Measurements from ENCODE around the gene ALLC.
"Not testable (repeated sequence)": the region's sequence is repeated elsewhere in the genome, so short reads cannot be mapped to it uniquely, and the experiment has no call there.

Gene ALLC

DNA sequence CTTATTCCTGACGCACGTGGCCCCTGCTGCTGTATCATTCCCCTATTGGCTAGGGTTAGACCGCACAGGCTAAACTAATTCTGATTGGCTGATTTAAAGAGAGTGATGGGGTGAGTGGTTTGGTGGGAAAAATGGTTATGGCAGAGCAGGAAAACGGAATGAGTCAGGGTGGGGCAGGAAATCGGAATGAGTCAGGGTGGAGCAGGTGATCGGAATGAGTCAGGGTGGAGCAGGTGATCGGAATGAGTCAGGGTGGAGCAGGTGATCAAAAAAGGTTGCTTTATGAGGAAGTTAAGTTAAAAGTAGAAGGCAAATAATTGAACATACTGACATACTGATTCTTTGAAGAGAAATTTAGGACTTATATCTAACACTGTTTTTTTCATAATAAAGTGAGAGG lies 2.6 kb downstream of the ALLC start:
- H3K4me1 ChIP-seq (ENCODE audit: insufficient read depth, low read length); H3K27me3 ChIP-seq (ENCODE audit: insufficient read depth, low read length); H3K9ac ChIP-seq (ENCODE audit: low read depth, low read length); H3K27ac ChIP-seq (ENCODE audit: low read depth, low read length); H3K36me3 ChIP-seq (ENCODE audit: insufficient read depth, low read length); H3K9me3 ChIP-seq (ENCODE audit: insufficient read depth, low read depth, low read length); H3K4me3 ChIP-seq (ENCODE audit: low read length): not testable (repeated sequence)
- WGBS: 92% methylated on average over 7 of the region's 7 CpGs

DNA sequence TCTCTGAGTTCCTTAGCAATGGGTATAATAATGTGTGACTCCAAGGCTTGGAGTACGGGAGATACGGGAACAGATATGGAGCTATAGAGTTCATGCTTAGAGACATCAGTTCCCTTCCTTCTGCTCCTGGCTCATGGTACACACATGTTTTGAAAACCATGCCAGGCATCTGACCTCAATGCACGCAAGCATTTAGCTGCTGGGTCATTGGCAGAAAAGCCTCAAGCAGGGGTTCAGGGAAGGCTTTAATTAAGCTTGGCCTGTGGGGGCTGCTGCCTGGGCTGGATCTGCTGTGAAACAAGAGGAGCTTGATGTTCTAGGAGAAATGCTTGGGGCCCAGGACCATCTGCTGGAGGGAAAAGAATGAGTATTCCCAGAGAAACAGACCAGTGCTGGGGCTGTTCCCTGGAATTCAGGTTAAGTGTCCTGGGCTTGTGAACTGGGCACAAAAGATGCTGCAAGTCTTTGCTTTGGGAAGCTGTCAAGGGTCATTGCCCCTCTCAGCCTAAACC lies 3.2 kb downstream of the ALLC start:
- no peak overlapping the region for H3K4me3 ChIP-seq (ENCODE audit: low read length)
- H3K9me3 ChIP-seq (ENCODE audit: insufficient read depth, low read depth, low read length): no peaks in the 10 kb centered on the region
- H3K4me1 ChIP-seq (ENCODE audit: insufficient read depth, low read length): peaks cover 9% of the 10 kb centered on the region
- no peak overlapping the region for H3K9ac ChIP-seq (ENCODE audit: low read depth, low read length)
- 94% methylated on average over 3 of the region's 3 CpGs for WGBS
- H3K36me3 ChIP-seq (ENCODE audit: insufficient read depth, low read length): no peaks in the 10 kb centered on the region
- H3K27ac ChIP-seq (ENCODE audit: low read depth, low read length): no peak overlapping the region
- no peaks in the 10 kb centered on the region for H3K27me3 ChIP-seq (ENCODE audit: insufficient read depth, low read length)

DNA sequence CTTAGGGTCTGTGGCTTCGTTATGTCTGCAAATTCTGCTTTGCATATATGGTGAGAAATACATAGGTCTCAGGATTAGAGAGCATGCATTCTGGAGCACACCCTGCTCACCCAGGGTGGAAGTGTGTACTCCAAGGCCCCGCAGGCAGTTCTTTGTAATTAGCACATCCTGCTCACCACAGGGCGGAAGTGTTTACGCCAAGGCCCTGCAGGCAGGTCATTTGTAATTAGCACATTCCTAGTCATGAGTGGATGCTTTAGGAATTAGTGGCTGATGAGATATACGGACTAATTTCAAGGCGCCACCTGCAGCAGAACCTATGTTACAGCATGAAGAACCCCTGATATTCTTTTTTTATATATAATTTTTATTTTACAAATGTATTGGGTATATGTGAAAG lies 4.2 kb downstream of the ALLC start:
- peaks cover 8% of the 10 kb centered on the region; the same call in 1 of the 2 replicates for H3K4me1 ChIP-seq (ENCODE audit: insufficient read depth, low read length)

DNA sequence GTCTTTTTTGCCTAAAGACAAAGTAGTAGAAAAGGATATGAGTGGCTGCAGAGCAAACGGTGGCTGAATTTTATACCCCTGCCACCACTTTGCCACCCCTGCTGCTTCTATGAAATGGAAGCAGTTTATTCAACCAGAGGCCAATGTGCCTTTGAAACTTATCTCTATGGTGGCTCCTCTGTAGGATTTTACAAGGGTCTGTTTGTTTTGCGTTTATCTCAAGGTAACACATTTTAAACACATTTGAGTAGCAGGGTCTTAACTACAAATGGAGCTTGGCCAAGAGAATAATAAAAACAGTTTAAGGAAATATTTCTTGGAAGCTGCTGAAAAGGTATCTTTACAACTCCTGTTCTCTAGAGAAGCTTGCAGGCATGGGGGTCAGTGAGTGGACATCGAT lies 6.1 kb downstream of the ALLC start:
- WGBS: 79% methylated on average over 2 of the region's 3 CpGs
- peaks cover 3% of the 10 kb centered on the region; the same call in 1 of the 2 replicates for H3K4me1 ChIP-seq (ENCODE audit: insufficient read depth, low read length)

More for the DNA sequence above, 4.2 kb downstream of the ALLC start:
- Histone ChIP-seq H3K9ac (ENCODE audit: low read depth, low read length) (peak overlapping the region; percentile 30; the same call in 1 of the 2 replicates), H3K27me3 (ENCODE audit: insufficient read depth, low read length) (no peaks in the 10 kb centered on the region), H3K27ac (ENCODE audit: low read depth, low read length) (no peak overlapping the region), H3K4me3 (ENCODE audit: low read length) (no peak overlapping the region), H3K36me3 (ENCODE audit: insufficient read depth, low read length) (no peaks in the 10 kb centered on the region), H3K9me3 (ENCODE audit: insufficient read depth, low read depth, low read length) (no peaks in the 10 kb centered on the region)
- WGBS: 75% methylated on average over 6 of the region's 6 CpGs

DNA sequence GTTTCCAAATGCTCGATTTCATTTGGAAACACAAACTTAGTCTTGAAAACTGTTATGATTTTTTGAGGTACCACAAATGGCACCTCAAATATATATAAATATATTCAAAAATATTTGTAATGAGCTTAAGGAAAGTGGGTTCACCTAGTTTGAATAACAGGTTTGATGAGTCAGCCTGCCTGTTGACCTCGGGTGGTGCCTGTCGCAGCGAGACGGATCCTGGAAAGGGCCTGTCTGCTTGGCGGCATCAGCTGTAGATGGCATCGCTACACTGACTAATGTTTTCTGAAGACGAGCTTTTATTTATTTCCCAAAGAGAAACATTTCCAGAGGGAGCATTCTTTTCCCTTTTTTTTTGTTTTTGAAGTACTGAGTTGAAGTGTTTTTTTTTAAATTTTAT lies 6.9 kb downstream of the ALLC start:
- Histone ChIP-seq H3K27me3 (ENCODE audit: insufficient read depth, low read length) (no peaks in the 10 kb centered on the region), H3K36me3 (ENCODE audit: insufficient read depth, low read length) (no peaks in the 10 kb centered on the region), H3K4me3 (ENCODE audit: low read length) (no peak overlapping the region), H3K4me1 (ENCODE audit: insufficient read depth, low read length) (no peaks in the 10 kb centered on the region), H3K9me3 (ENCODE audit: insufficient read depth, low read depth, low read length) (no peaks in the 10 kb centered on the region), H3K27ac (ENCODE audit: low read depth, low read length) (no peak overlapping the region), H3K9ac (ENCODE audit: low read depth, low read length) (no peak overlapping the region)
- WGBS: 92% methylated on average over 7 of the region's 8 CpGs

More for the DNA sequence above, 6.1 kb downstream of the ALLC start:
- no peaks in the 10 kb centered on the region for H3K9me3 ChIP-seq (ENCODE audit: insufficient read depth, low read depth, low read length)
- H3K9ac ChIP-seq (ENCODE audit: low read depth, low read length): no peak overlapping the region
- H3K27ac ChIP-seq (ENCODE audit: low read depth, low read length): no peak overlapping the region
- H3K4me3 ChIP-seq (ENCODE audit: low read length): no peak overlapping the region
- no peaks in the 10 kb centered on the region for H3K27me3 ChIP-seq (ENCODE audit: insufficient read depth, low read length)
- no peaks in the 10 kb centered on the region for H3K36me3 ChIP-seq (ENCODE audit: insufficient read depth, low read length)

DNA sequence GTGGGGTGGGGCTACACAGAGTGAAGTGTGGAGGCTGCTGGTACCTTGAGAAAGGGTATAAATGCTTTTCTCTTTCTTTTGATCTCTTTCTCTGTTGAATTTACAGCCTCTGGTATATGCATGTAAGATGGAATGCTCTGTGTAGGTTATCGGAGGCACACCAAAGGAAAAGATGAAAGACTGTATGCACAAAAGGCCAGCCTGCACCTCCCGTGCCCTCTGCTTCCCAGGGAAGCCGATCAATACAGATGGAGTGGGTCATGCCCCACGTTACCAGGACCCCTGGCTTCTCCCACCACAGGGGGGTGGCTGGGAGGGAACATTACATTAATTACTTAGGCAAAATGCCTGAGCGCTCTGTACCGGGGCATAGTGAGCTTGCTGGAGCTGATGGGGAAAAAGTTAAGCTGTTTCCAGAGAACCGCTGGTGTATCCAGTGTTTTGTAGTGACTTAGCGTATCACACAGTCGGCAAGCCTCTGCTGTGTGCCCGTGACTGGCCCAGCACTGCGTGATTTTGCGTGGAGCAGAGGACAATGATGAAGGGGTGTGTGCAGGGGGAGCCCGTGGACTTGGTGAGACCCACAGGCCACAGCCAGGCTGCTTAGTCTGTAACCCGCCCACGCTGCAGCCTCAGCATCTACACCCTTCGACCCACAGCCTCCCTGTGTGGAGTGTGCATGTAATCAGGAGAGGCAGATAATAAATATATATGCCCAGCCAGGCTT lies 8.0 kb downstream of the ALLC start:
- Histone ChIP-seq H3K27ac (ENCODE audit: low read depth, low read length) (no peak overlapping the region), H3K9me3 (ENCODE audit: insufficient read depth, low read depth, low read length) (no peaks in the 10 kb centered on the region), H3K4me1 (ENCODE audit: insufficient read depth, low read length) (no peaks in the 10 kb centered on the region), H3K9ac (ENCODE audit: low read depth, low read length) (no peak overlapping the region), H3K27me3 (ENCODE audit: insufficient read depth, low read length) (no peaks in the 10 kb centered on the region), H3K4me3 (ENCODE audit: low read length) (no peak overlapping the region), H3K36me3 (ENCODE audit: insufficient read depth, low read length) (no peaks in the 10 kb centered on the region)
- 91% methylated on average over 16 of the region's 16 CpGs for WGBS

DNA sequence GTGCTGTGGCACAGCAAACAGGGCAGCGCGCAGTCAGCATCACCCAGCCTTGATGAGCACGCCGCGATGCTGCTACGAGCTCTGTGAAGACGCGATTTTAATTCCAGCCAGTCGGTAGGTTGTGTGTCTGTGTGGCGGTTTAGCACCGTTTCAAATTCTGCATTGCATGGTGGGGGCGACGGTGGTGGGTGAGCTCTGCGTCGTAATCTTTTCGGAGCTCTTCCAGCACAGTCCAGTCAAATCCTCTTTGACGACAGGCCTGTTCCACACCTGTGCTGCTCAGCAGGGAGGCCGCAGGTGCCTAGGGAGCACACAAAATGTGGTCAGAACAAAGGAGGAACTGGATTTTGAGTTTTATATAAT lies 8.6 kb downstream of the ALLC start:
- 95% methylated on average over 18 of the region's 18 CpGs for WGBS
- H3K27ac ChIP-seq (ENCODE audit: low read depth, low read length): no peak overlapping the region
- H3K9ac ChIP-seq (ENCODE audit: low read depth, low read length): no peak overlapping the region
- H3K4me1 ChIP-seq (ENCODE audit: insufficient read depth, low read length): no peaks in the 10 kb centered on the region
- H3K4me3 ChIP-seq (ENCODE audit: low read length): no peak overlapping the region
- no peaks in the 10 kb centered on the region for H3K27me3 ChIP-seq (ENCODE audit: insufficient read depth, low read length)
- H3K9me3 ChIP-seq (ENCODE audit: insufficient read depth, low read depth, low read length): no peaks in the 10 kb centered on the region
- no peaks in the 10 kb centered on the region for H3K36me3 ChIP-seq (ENCODE audit: insufficient read depth, low read length)

DNA sequence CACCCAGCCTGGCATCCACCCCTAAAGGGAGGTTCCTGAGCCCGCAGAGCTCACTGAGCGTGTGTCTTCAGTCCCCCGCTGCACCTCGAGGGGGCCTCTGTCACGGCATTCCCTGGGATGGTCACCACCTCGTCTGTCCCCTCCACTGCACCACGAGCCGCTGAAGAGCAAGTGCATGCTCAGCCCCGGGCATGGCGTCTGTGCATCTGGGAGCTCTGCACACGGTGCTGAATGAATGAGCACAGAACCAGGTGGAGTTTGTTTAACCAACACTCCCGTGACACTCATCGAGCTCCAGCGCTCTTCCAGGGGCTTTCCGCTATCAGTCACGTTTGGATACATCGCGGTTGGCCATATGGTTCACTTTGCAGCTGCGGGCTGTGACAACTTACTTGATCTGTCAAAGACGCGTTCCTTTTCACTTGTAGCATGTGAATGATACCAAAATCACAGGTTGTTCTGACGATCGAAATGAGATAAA lies 9.2 kb downstream of the ALLC start:
- H3K4me1 ChIP-seq (ENCODE audit: insufficient read depth, low read length): no peaks in the 10 kb centered on the region
- H3K27me3 ChIP-seq (ENCODE audit: insufficient read depth, low read length): no peaks in the 10 kb centered on the region
- no peak overlapping the region for H3K27ac ChIP-seq (ENCODE audit: low read depth, low read length)
- H3K36me3 ChIP-seq (ENCODE audit: insufficient read depth, low read length): no peaks in the 10 kb centered on the region
- no peaks in the 10 kb centered on the region for H3K9me3 ChIP-seq (ENCODE audit: insufficient read depth, low read depth, low read length)
- no peak overlapping the region for H3K4me3 ChIP-seq (ENCODE audit: low read length)
- H3K9ac ChIP-seq (ENCODE audit: low read depth, low read length): no peak overlapping the region
- 92% methylated on average over 23 of the region's 23 CpGs for WGBS

DNA sequence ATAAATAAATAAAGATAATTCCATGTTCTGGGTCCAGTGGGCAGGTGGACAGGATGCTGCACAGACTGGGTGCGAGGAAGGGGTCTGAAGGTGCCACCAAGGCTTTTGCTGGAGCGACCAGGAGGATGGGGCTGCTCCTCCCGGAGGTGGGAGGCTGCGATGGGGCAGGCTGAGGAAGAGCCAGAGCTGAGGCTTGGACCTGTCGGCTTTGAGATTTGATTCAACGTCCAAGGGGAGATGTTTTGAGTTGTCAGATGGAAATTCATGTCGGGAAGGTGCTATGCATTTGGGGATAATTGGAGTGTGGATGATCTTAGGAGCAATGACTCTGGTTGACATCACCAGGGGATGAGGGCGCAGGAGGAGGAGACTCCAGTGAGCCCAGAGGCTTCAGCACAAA lies 11.7 kb downstream of the ALLC start:
- WGBS: 88% methylated on average over 8 of the region's 8 CpGs
- H3K9me3 ChIP-seq (ENCODE audit: insufficient read depth, low read depth, low read length): no peaks in the 10 kb centered on the region
- H3K9ac ChIP-seq (ENCODE audit: low read depth, low read length): no peak overlapping the region
- no peaks in the 10 kb centered on the region for H3K4me1 ChIP-seq (ENCODE audit: insufficient read depth, low read length)
- no peaks in the 10 kb centered on the region for H3K27me3 ChIP-seq (ENCODE audit: insufficient read depth, low read length)
- no peaks in the 10 kb centered on the region for H3K36me3 ChIP-seq (ENCODE audit: insufficient read depth, low read length)
- H3K27ac ChIP-seq (ENCODE audit: low read depth, low read length): no peak overlapping the region
- H3K4me3 ChIP-seq (ENCODE audit: low read length): no peak overlapping the region

DNA sequence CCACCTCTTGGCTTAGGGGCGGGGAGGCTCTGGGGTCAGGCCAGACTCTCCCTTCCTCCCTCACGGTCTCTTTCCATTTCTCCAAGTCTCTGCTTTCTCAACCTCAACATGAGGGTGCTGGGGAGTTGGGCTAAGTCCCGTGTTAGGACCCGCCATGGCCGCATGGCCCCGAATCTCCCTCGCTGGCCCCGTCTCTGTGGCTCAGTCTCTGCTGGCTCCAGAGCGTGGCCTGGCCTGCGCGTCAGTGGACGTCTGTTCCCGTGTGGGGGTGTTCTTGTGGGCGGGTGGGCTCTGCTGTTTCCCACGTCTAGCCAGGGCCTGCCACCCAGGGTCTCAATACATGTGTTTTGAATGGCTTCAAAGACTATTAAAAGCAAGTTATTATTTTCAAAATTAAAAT lies 12.4 kb downstream of the ALLC start:
- 97% methylated on average over 14 of the region's 15 CpGs for WGBS
- Histone ChIP-seq H3K9ac (ENCODE audit: low read depth, low read length) (no peak overlapping the region), H3K4me1 (ENCODE audit: insufficient read depth, low read length) (no peaks in the 10 kb centered on the region)

DNA sequence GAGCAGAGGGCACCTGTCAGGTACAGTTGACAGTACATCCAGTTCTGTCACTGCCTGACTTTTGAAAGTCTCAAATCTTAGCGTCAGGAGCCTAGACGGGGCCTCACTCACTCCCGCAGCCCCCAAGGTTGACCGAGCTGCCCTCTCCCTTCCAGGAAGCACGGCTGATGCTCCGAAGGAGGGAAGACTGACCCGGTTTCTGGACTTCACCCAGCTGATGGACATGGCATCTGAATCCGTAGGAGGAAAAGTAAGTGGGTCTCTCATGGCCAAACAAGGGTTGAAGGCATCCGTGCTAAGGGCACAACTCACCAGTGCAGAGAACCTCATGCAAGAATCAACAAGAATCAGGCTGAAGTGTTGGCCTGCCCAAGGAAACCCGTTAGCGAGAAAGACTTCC lies 12.9 kb downstream of the ALLC start:
- H3K9me3 ChIP-seq (ENCODE audit: insufficient read depth, low read depth, low read length): no peaks in the 10 kb centered on the region
- H3K27ac ChIP-seq (ENCODE audit: low read depth, low read length): no peak overlapping the region
- H3K27me3 ChIP-seq (ENCODE audit: insufficient read depth, low read length): no peaks in the 10 kb centered on the region
- H3K4me3 ChIP-seq (ENCODE audit: low read length): no peak overlapping the region
- 89% methylated on average over 11 of the region's 11 CpGs for WGBS
- no peaks in the 10 kb centered on the region for H3K36me3 ChIP-seq (ENCODE audit: insufficient read depth, low read length)
- no peaks in the 10 kb centered on the region for H3K4me1 ChIP-seq (ENCODE audit: insufficient read depth, low read length)
- H3K9ac ChIP-seq (ENCODE audit: low read depth, low read length): no peak overlapping the region

More for the DNA sequence above, 12.4 kb downstream of the ALLC start:
- no peak overlapping the region for H3K27ac ChIP-seq (ENCODE audit: low read depth, low read length)
- no peaks in the 10 kb centered on the region for H3K27me3 ChIP-seq (ENCODE audit: insufficient read depth, low read length)
- H3K36me3 ChIP-seq (ENCODE audit: insufficient read depth, low read length): no peaks in the 10 kb centered on the region
- H3K9me3 ChIP-seq (ENCODE audit: insufficient read depth, low read depth, low read length): no peaks in the 10 kb centered on the region
- no peak overlapping the region for H3K4me3 ChIP-seq (ENCODE audit: low read length)
